Chondrocyte (in vitro differentiated cells): ENCODE data around the gene QSOX1. TPM values are rescaled to one million over a fixed set of nuclear protein-coding genes. Genes with fewer than 3 reads are reported as not detected.

Source experiments
- DNase-seq: peaks from one replicate; pipeline ENCODE4 v3.0.0; 2021; ENCODE audit warnings: mixed read lengths, low spot score
- H3K27ac Mint-ChIP-seq: one replicate; pipeline ENCODE4 v1.8.0; 2021; ENCODE audit warnings: mild to moderate bottlenecking, moderate library complexity, mixed read lengths; ENCODE audit not compliant: unreplicated experiment
- H3K27me3 Mint-ChIP-seq: 2 replicates; pipeline ENCODE4 v1.8.0; 2021; ENCODE audit warnings: low read depth, mixed read lengths
- H3K36me3 Mint-ChIP-seq: 2 replicates; pipeline ENCODE4 v1.8.0; 2021; ENCODE audit warnings: low read depth, mixed read lengths
- H3K4me1 Mint-ChIP-seq: 2 replicates; pipeline ENCODE4 v1.8.0; 2021; ENCODE audit warnings: low read depth, mild to moderate bottlenecking, mixed read lengths
- H3K4me3 Mint-ChIP-seq: one replicate; pipeline ENCODE4 v1.8.0; 2021; ENCODE audit warnings: mild to moderate bottlenecking, moderate library complexity, mixed read lengths; ENCODE audit not compliant: unreplicated experiment
- H3K9me3 Mint-ChIP-seq: 2 replicates; pipeline ENCODE4 v1.8.0; 2021; ENCODE audit warnings: low read depth, mixed read lengths
- CTCF ChIP-seq: fragments of 200-600 bp; sonication (generic); IDR thresholded peaks from 2 replicates; pipeline ENCODE4 v1.5.0; 2021; ENCODE audit warnings: antibody characterized with exemption, mild to moderate bottlenecking, moderate library complexity
- total RNA-seq: library from RNA; stranded (reverse); gene quantifications from 3 replicates; pipeline ENCODE4 v1.2.1, GENCODE V29; 2021

QSOX1 gene
- total RNA-seq, 1 donor from 2014 or later = 232 TPM

DNA sequence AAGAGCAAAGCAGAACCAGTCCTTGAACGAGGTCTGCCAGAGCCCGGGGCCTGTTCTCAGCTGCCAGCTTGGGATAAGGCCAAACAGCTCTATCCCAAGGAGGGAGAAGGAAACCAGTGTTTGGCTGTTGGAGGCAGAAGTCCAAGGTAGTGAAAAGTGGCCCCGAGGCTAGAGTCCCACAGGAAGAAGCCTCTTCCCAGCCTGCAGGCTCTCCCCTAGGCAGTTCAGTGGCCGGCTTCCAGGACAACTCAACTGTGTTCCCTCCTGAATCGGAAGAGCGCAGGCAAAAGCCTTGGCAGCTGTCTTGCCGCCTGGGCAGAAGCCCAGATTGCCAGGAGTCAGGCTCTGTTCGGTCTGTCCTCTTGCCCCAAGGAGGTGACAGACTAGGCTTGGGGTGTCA lies 19.3 kb downstream of the QSOX1 start:
- no peaks in the 10 kb centered on the region for H3K9me3 Mint-ChIP-seq
- H3K27ac Mint-ChIP-seq = no peak overlapping the region
- TF ChIP-seq CTCF = no peak
- no peak for DNase-seq
- H3K4me3 Mint-ChIP-seq = no peak overlapping the region
- peaks cover 7% of the 10 kb centered on the region for H3K4me1 Mint-ChIP-seq
- H3K36me3 Mint-ChIP-seq = peaks cover 5% of the 10 kb centered on the region
- H3K27me3 Mint-ChIP-seq = no peaks in the 10 kb centered on the region

DNA sequence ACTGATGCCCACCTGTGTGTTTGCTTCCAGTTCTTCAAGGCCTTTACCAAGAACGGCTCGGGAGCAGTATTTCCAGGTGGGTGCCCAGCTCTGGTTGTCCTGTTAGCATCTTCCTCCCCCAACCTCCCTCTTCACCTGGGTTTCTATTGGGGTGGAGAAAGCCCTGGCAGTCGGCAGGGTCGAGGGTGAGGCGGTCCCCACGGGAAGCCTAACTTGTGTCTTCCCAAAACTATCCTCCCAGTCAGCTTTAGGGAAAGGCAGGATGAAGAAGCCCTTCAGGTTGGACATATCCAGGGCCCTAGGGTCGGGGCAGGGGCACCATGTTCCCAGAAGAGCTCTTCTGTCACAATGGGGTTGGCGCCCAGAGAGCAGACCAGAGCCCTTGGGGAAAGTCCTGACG lies 20.6 kb downstream of the QSOX1 start:
- Mint-ChIP-seq H3K27ac (no peak overlapping the region), H3K27me3 (no peaks in the 10 kb centered on the region), H3K36me3 (peaks cover 3% of the 10 kb centered on the region), H3K9me3 (no peaks in the 10 kb centered on the region), H3K4me3 (no peak overlapping the region), H3K4me1 (peaks cover 7% of the 10 kb centered on the region)
- DNase-seq = peak; percentile 51
- TF ChIP-seq CTCF = no peak

- no peak for TF ChIP-seq CTCF
- no peaks in the 10 kb centered on the region for H3K9me3 Mint-ChIP-seq
- DNase-seq = peak; percentile 54
- H3K27ac Mint-ChIP-seq = no peak overlapping the region
- peaks cover 7% of the 10 kb centered on the region for H3K4me1 Mint-ChIP-seq
- no peaks in the 10 kb centered on the region for H3K27me3 Mint-ChIP-seq
- no peak overlapping the region for H3K4me3 Mint-ChIP-seq
- peaks cover 3% of the 10 kb centered on the region for H3K36me3 Mint-ChIP-seq
Measured at GRCh38 chr1:180175806-180176205, 21.1 kb downstream of the QSOX1 start.

DNA sequence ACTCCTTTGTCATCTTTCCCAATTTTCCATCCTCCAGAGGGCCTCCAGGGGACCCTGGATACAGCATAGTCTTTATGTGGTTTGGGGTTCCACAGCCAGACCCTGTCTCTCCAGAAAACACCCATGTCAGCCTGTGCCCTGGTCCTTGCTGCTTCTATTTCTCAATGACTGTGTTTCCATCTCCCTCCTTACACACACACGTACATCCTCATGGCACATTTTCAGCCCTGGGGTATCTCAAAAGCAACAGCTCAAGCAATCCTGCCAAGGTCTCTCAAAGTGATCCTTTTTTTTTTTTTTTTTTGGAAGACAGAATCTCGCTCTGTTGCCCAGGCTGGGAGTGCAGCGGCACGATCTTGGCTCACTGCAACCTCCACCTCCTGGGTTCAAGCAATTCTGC lies 22.3 kb downstream of the QSOX1 start:
- no peaks in the 10 kb centered on the region for H3K9me3 Mint-ChIP-seq
- H3K36me3 Mint-ChIP-seq = peaks cover 1% of the 10 kb centered on the region
- peak; percentile 19 for DNase-seq
- H3K27ac Mint-ChIP-seq = no peak overlapping the region
- no peaks in the 10 kb centered on the region for H3K27me3 Mint-ChIP-seq
- peaks cover 7% of the 10 kb centered on the region for H3K4me1 Mint-ChIP-seq
- no peak overlapping the region for H3K4me3 Mint-ChIP-seq
- no peak for TF ChIP-seq CTCF

DNA sequence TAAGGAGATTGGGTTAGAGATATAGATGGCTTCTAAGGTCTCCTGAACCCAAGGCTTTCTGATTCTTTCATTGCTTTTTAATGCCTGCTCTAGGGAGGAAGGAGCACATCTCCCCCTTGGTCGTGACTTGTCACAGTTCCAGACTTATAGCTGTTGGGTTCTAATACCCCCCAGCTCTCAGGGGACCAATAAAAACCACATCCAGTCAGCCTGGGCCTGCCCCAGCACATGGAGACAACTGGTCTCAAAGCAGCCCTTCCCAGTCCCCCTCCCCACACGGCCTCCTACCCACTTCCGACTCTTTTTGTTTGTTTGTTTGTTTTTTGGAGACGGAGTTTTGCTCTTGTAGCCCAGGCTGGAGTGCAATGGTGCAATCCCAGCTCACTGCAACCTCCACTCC lies 23.3 kb downstream of the QSOX1 start:
- peak; percentile 40 for DNase-seq
- H3K4me3 Mint-ChIP-seq = no peak overlapping the region
- peaks cover 4% of the 10 kb centered on the region for H3K36me3 Mint-ChIP-seq
- H3K4me1 Mint-ChIP-seq = peaks cover 7% of the 10 kb centered on the region
- no peak overlapping the region for H3K27ac Mint-ChIP-seq
- H3K9me3 Mint-ChIP-seq = no peaks in the 10 kb centered on the region
- TF ChIP-seq CTCF = no peak
- H3K27me3 Mint-ChIP-seq = no peaks in the 10 kb centered on the region
